PC-9 (cell line): ENCODE measurements around the gene OR4K13. TPM values are rescaled to one million over a fixed set of nuclear protein-coding genes. Genes with fewer than 3 reads are reported as not detected.

Source experiments
- BruUV-seq: library from RNA; stranded (reverse); fragments of 400-500 nt; replicated peaks from 2 replicates; lab custom pipeline; 2021; lab: Mats Ljungman, UMichigan
- CTCF ChIA-PET: fragments of 300-600 bp; sonication (Branson Sonifier 250); formaldehyde crosslinking; loops from one replicate; lab custom pipeline; 2022; ENCODE audit warnings: antibody characterized with exemption; lab: Charles Lee
- POLR2A ChIA-PET: fragments of 300-600 bp; sonication (Branson Sonifier 250); formaldehyde crosslinking; loops from one replicate; lab custom pipeline; 2022; ENCODE audit warnings: antibody characterized with exemption; ENCODE audit not compliant: unreplicated experiment; lab: Charles Lee
- DNase-seq, 2 experiments: peaks; one replicate each; pipeline versions ENCODE4 v3.0.0 to v3.0.0-alpha.2; 2015 to 2022; ENCODE audit warnings: mixed read lengths in 1 of 2
- H2AFZ ChIP-seq: fragments of 200-600 bp; sonication (generic); 2 replicates; pipeline ENCODE4 v1.8.1; 2017; ENCODE audit warnings: antibody characterized with exemption
- H3F3A ChIP-seq: fragments of 200-600 bp; sonication (generic); 2 replicates; pipeline ENCODE4 v1.8.1; 2017; ENCODE audit warnings: antibody characterized with exemption, mild to moderate bottlenecking, low read depth; ENCODE audit not compliant: insufficient read depth
- H3K27ac ChIP-seq: fragments of 200-600 bp; sonication (generic); 2 replicates; pipeline ENCODE4 v1.6.1; 2016; ENCODE audit warnings: mixed run types
- H3K27me3 ChIP-seq: fragments of 200-600 bp; sonication (generic); 2 replicates; pipeline ENCODE4 v1.6.1; 2016; ENCODE audit warnings: low read depth, mixed run types; ENCODE audit not compliant: insufficient read depth
- H3K36me3 ChIP-seq: fragments of 200-600 bp; sonication (generic); 2 replicates; pipeline ENCODE4 v1.6.1; 2016; ENCODE audit warnings: low read depth, mixed run types
- H3K4me1 ChIP-seq: fragments of 200-600 bp; sonication (generic); replicated peaks from 2 replicates; pipeline ENCODE4 v1.6.1; 2016; ENCODE audit warnings: mixed run types; ENCODE audit not compliant: insufficient read depth
- H3K4me2 ChIP-seq: fragments of 200-600 bp; sonication (generic); 2 replicates; pipeline ENCODE4 v1.6.1; 2017; ENCODE audit warnings: mixed run types
- H3K4me3 ChIP-seq: fragments of 200-600 bp; sonication (generic); 2 replicates; pipeline ENCODE4 v1.6.1; 2016; ENCODE audit warnings: mixed run types
- H3K79me2 ChIP-seq: fragments of 200-600 bp; sonication (generic); 2 replicates; pipeline ENCODE4 v1.6.1; 2017; ENCODE audit warnings: low read depth, mixed run types
- H3K9me2 ChIP-seq: fragments of 200-600 bp; sonication (generic); 2 replicates; pipeline ENCODE4 v1.8.1; 2017; ENCODE audit warnings: mild to moderate bottlenecking; ENCODE audit not compliant: insufficient read depth
- H3K9me3 ChIP-seq: fragments of 200-600 bp; sonication (generic); 2 replicates; pipeline ENCODE4 v1.8.1; 2016; ENCODE audit warnings: low read depth; ENCODE audit not compliant: insufficient read depth
- H4K20me1 ChIP-seq: fragments of 200-600 bp; sonication (generic); 2 replicates; pipeline ENCODE4 v1.8.1; 2017; ENCODE audit not compliant: insufficient read depth
- CTCF ChIP-seq: fragments of 200-600 bp; sonication (generic); conservative IDR thresholded peaks from 2 replicates; pipeline ENCODE4 v1.6.1; 2017; ENCODE audit warnings: mixed run types, antibody characterized with exemption, mild to moderate bottlenecking, moderate library complexity
- EZH2 ChIP-seq: fragments of 200-600 bp; sonication (generic); IDR thresholded peaks from 2 replicates; pipeline ENCODE4 v1.8.0; 2017; ENCODE audit warnings: antibody characterized with exemption, low read depth
- intact Hi-C: fragments of 100-400 bp; cut with micrococcal nuclease; formaldehyde crosslinking; loops from one replicate; pipeline ENCODE4 v1.10.0; 2022; ENCODE audit not compliant: unreplicated experiment
- total RNA-seq: library from RNA; stranded (reverse); gene quantifications from 2 replicates; pipeline ENCODE4 v1.2.3, GENCODE V29; 2021

OR4K13 gene
- total RNA-seq, 1 experiment from 2014 or later, result not detected

- no peak overlapping the region for H3K4me3 ChIP-seq
- no peak for TF ChIP-seq EZH2
- no peak for TF ChIP-seq CTCF
- no peak overlapping the region for H2AFZ ChIP-seq
- H3K36me3 ChIP-seq, result no peaks in the 10 kb centered on the region
- no peaks in the 10 kb centered on the region for H4K20me1 ChIP-seq
- H3F3A ChIP-seq, result no peaks in the 10 kb centered on the region
- ChIA-PET CTCF (no interaction called here), POLR2A (interaction anchor here (0.7 kb wide), 1 partner anchor 96 kb away, joined by 3 read pairs; no protein-coding TSS in a partner anchor)
- DNase-seq, result no peak
- intact Hi-C loops, result no loop called here
- no TSS peak for BruUV-seq
- no peak overlapping the region for H3K27ac ChIP-seq
- no peaks in the 10 kb centered on the region for H3K4me1 ChIP-seq
- no peak overlapping the region for H3K4me2 ChIP-seq
- no peaks in the 10 kb centered on the region for H3K27me3 ChIP-seq
- no peaks in the 10 kb centered on the region for H3K9me2 ChIP-seq
- H3K79me2 ChIP-seq, result no peaks in the 10 kb centered on the region
- no peaks in the 10 kb centered on the region for H3K9me3 ChIP-seq
Observed at GRCh38 chr14:20044243-20044642, 8.4 kb upstream of the OR4K13 start.

GRCh38 chr14:20035449-20035848, 389 bp downstream of the OR4K13 start:
- TF ChIP-seq EZH2, result no peak
- no peak for TF ChIP-seq CTCF
- H3K9me3 ChIP-seq, result no peaks in the 10 kb centered on the region

GRCh38 chr14:20031058-20031457, 4.8 kb downstream of the OR4K13 start:
- no TSS peak for BruUV-seq
- Histone ChIP-seq H4K20me1 (no peaks in the 10 kb centered on the region), H3K79me2 (no peaks in the 10 kb centered on the region), H3K4me1 (no peaks in the 10 kb centered on the region), H3K4me3 (no peak overlapping the region), H3K4me2 (no peak overlapping the region), H3K9me2 (no peaks in the 10 kb centered on the region), H3K9me3 (no peaks in the 10 kb centered on the region), H3K27me3 (no peaks in the 10 kb centered on the region), H3F3A (no peaks in the 10 kb centered on the region), H2AFZ (no peak overlapping the region), H3K27ac (no peak overlapping the region), H3K36me3 (no peaks in the 10 kb centered on the region)
- ChIA-PET POLR2A (no interaction called here), CTCF (no interaction called here)
- intact Hi-C loops, result no loop called here
- DNase-seq, result no peak
- no peak for TF ChIP-seq CTCF
- TF ChIP-seq EZH2, result no peak

More at GRCh38 chr14:20035449-20035848, 389 bp downstream of the OR4K13 start:
- Histone ChIP-seq H3K79me2 (no peaks in the 10 kb centered on the region), H3K4me3 (no peak overlapping the region), H3K4me1 (no peaks in the 10 kb centered on the region), H3K27ac (no peak overlapping the region), H3K9me2 (no peaks in the 10 kb centered on the region), H3F3A (no peaks in the 10 kb centered on the region), H3K27me3 (no peaks in the 10 kb centered on the region), H3K36me3 (no peaks in the 10 kb centered on the region), H3K4me2 (no peak overlapping the region), H2AFZ (no peak overlapping the region), H4K20me1 (no peaks in the 10 kb centered on the region)
- no peak for DNase-seq
- ChIA-PET POLR2A (no interaction called here), CTCF (no interaction called here)
- BruUV-seq, result no TSS peak
- intact Hi-C loops, result no loop called here
